HepG2 (cell line): Measurements from ENCODE around the gene MRPL58. TPM values are rescaled to one million over a fixed set of nuclear protein-coding genes. Genes with fewer than 3 reads are reported as not detected.

Source experiments
- ATF4 ChIP-seq, 2 experiments: fragments of 450-650 bp in 1 of 2; sonication (generic) in 1 of 2; formaldehyde crosslinking; IDR thresholded peaks; 2 replicates each; pipeline versions ENCODE4 v1.5.0 to v1.8.0; 2020 to 2022; ENCODE audit warnings: mild to moderate bottlenecking in 1 of 2, missing genetic modification reagents in 1 of 2
- ATRX ChIP-seq: sonication (generic); formaldehyde crosslinking; IDR thresholded peaks from 2 replicates; pipeline ENCODE4 v1.4.0; 2020; ENCODE audit warnings: missing genetic modification reagents, borderline replicate concordance
- CCDC6 ChIP-seq: sonication (generic); formaldehyde crosslinking; IDR thresholded peaks from 2 replicates; pipeline ENCODE4 v1.8.1; 2022; ENCODE audit warnings: mild to moderate bottlenecking, missing genetic modification reagents, moderate library complexity
- DRAP1 ChIP-seq: IDR thresholded peaks from 2 replicates; pipeline ENCODE4 v1.6.1; 2016; ENCODE audit warnings: missing genetic modification reagents, missing compliant biosample characterization
- FOXA3 ChIP-seq: IDR thresholded peaks from 2 replicates; pipeline ENCODE4 v1.6.1; 2016; ENCODE audit warnings: missing genetic modification reagents, missing compliant biosample characterization
- GATAD1 ChIP-seq: IDR thresholded peaks from 2 replicates; pipeline ENCODE4 v1.6.1; 2016; ENCODE audit warnings: missing genetic modification reagents, missing compliant biosample characterization
- HHEX ChIP-seq: IDR thresholded peaks from 2 replicates; pipeline ENCODE4 v1.6.1; 2016; ENCODE audit warnings: control low read depth
- KDM6A ChIP-seq: IDR thresholded peaks from 2 replicates; pipeline ENCODE4 v1.6.1; 2016; ENCODE audit warnings: low read depth
- MLLT10 ChIP-seq: sonication (generic); formaldehyde crosslinking; IDR thresholded peaks from 2 replicates; pipeline ENCODE4 v1.4.0; 2020; ENCODE audit warnings: missing genetic modification reagents
- NFE2L2 ChIP-seq: fragments of 150-350 bp; IDR thresholded peaks from 2 replicates; pipeline ENCODE4 v1.6.1; 2014; ENCODE audit warnings: low read length
- NFYB ChIP-seq: sonication (generic); formaldehyde crosslinking; IDR thresholded peaks from 2 replicates; pipeline ENCODE4 v1.4.0; 2020; ENCODE audit warnings: missing genetic modification reagents
- PTBP1 ChIP-seq: fragments of 200-400 bp; formaldehyde crosslinking; IDR thresholded peaks from 2 replicates; pipeline ENCODE4 v1.6.1; 2018; ENCODE audit warnings: low read length, low read depth; ENCODE audit not compliant: poor library complexity, severe bottlenecking
- RARA ChIP-seq: IDR thresholded peaks from 2 replicates; pipeline ENCODE4 v1.6.1; 2016; ENCODE audit warnings: missing genetic modification reagents, missing compliant biosample characterization
- RBFOX2 ChIP-seq: fragments of 200-400 bp; formaldehyde crosslinking; IDR thresholded peaks from 2 replicates; pipeline ENCODE4 v1.6.1; 2017; ENCODE audit warnings: low read depth, mild to moderate bottlenecking, low read length
- SAP130 ChIP-seq: IDR thresholded peaks from 2 replicates; pipeline ENCODE4 v1.6.1; 2016; ENCODE audit warnings: low read depth
- SMAD9 ChIP-seq: sonication (generic); formaldehyde crosslinking; IDR thresholded peaks from 2 replicates; pipeline ENCODE4 v1.5.1; 2020; ENCODE audit warnings: mild to moderate bottlenecking, missing genetic modification reagents
- SNRNP70 ChIP-seq: fragments of 200-400 bp; formaldehyde crosslinking; IDR thresholded peaks from 2 replicates; pipeline ENCODE4 v1.6.1; 2017; ENCODE audit warnings: mild to moderate bottlenecking, low read depth, low read length, moderate library complexity
- SOX6 ChIP-seq, 2 experiments: fragments of 450-650 bp in 1 of 2; sonication (generic) in 1 of 2; formaldehyde crosslinking in 1 of 2; IDR thresholded peaks; 2 replicates each; pipeline versions ENCODE4 v1.4.0 to v1.6.1; 2017 to 2020; ENCODE audit warnings: antibody characterized with exemption in 1 of 2, mild to moderate bottlenecking in 1 of 2, missing genetic modification reagents in 1 of 2
- TBX2 ChIP-seq: sonication (generic); formaldehyde crosslinking; IDR thresholded peaks from 2 replicates; pipeline ENCODE4 v1.5.0; 2020; ENCODE audit warnings: missing genetic modification reagents, mild to moderate bottlenecking, borderline replicate concordance
- ZBTB20 ChIP-seq: sonication (generic); formaldehyde crosslinking; IDR thresholded peaks from 2 replicates; pipeline ENCODE4 v1.8.1; 2023; ENCODE audit warnings: missing genetic modification reagents, low read depth, mild to moderate bottlenecking, borderline replicate concordance
- ZBTB39 ChIP-seq: sonication (generic); formaldehyde crosslinking; IDR thresholded peaks from 2 replicates; pipeline ENCODE4 v1.5.0; 2020; ENCODE audit warnings: missing genetic modification reagents
- ZNF160 ChIP-seq: sonication (generic); formaldehyde crosslinking; IDR thresholded peaks from 2 replicates; pipeline ENCODE4 v1.8.0; 2022; ENCODE audit warnings: mild to moderate bottlenecking, inconsistent platforms, missing genetic modification reagents
- ZNF17 ChIP-seq: sonication (generic); formaldehyde crosslinking; IDR thresholded peaks from 2 replicates; pipeline ENCODE4 v1.5.0; 2020; ENCODE audit warnings: mild to moderate bottlenecking, missing genetic modification reagents
- ZNF292 ChIP-seq: sonication (generic); formaldehyde crosslinking; IDR thresholded peaks from 2 replicates; pipeline ENCODE4 v1.8.1; 2022; ENCODE audit warnings: mild to moderate bottlenecking, low read depth, missing genetic modification reagents, borderline replicate concordance
- ZNF3 ChIP-seq: IDR thresholded peaks from 2 replicates; pipeline ENCODE4 v1.7.0; 2017; ENCODE audit warnings: inconsistent platforms
- ZNF674 ChIP-seq: sonication (generic); formaldehyde crosslinking; IDR thresholded peaks from 2 replicates; pipeline ENCODE4 v1.5.0; 2020; ENCODE audit warnings: low read depth, mild to moderate bottlenecking, missing genetic modification reagents
- ZNF746 ChIP-seq: sonication (generic); formaldehyde crosslinking; IDR thresholded peaks from 2 replicates; pipeline ENCODE4 v1.8.0; 2022; ENCODE audit warnings: mild to moderate bottlenecking, missing genetic modification reagents
- ZNF782 ChIP-seq: sonication (generic); formaldehyde crosslinking; IDR thresholded peaks from 2 replicates; pipeline ENCODE4 v1.4.0; 2020; ENCODE audit warnings: missing genetic modification reagents, mild to moderate bottlenecking, borderline replicate concordance
- polyA plus RNA-seq, 8 experiments: library from polyadenylated mRNA; depleted of rRNA in 3 of 8; stranded (reverse) in 7 of 8; unstranded in 1 of 8; fragments of >200 nt; fragmentation: Illumina TruSeq in 4 of 8; extraction: Trizol in 4 of 8; gene quantifications; 2 replicates each; pipeline versions ENCODE4 v1.2.1 to v1.2.3, GENCODE V29; 2011 to 2016; ENCODE audit warnings: low read depth in 4 of 8, missing spikeins in 1 of 8, mixed read lengths in 1 of 8; ENCODE audit not compliant: insufficient read depth in 1 of 8
- total RNA-seq, 5 experiments: library from RNA; depleted of rRNA; stranded (reverse); fragments of >200 nt; fragmentation: Illumina TruSeq; extraction: Trizol; gene quantifications; 2 replicates each; pipeline ENCODE4 v1.2.3, GENCODE V29; 2016; ENCODE audit warnings: low read depth in 1 of 5

MRPL58 gene
- total and polyA plus RNA-seq, 2 of the 13 experiments (the other 11 are each of a cell fraction or from before 2014, with no cell fraction given), result 44.9 to 68.9 TPM

- TF ChIP-seq TBX2 (CRISPR knock-in tag), result peak; percentile 82; the same call in 1 of the 2 replicates
- peak; percentile 68 for TF ChIP-seq ZBTB20 (CRISPR knock-in tag)
- TF ChIP-seq NFYB, result peak; percentile 97
- peak; percentile 95 for TF ChIP-seq RBFOX2
- TF ChIP-seq RARA, result peak; percentile 39
- no peak for TF ChIP-seq SMAD9 (CRISPR knock-in tag)
- peak; percentile 88; the same call in 1 of the 2 replicates for TF ChIP-seq ZNF674 (CRISPR knock-in tag)
- TF ChIP-seq HHEX (CRISPR knock-in tag), result no peak
- no peak for TF ChIP-seq MLLT10 (CRISPR knock-in tag)
- peak; percentile 95 for TF ChIP-seq ZNF3 (CRISPR knock-in tag)
- peak; percentile 92 for TF ChIP-seq CCDC6 (CRISPR knock-in tag)
- peak; percentile 92 for TF ChIP-seq GATAD1 (CRISPR knock-in tag)
- TF ChIP-seq ZNF160 (CRISPR knock-in tag), result no peak; the same call in none of the 2 replicates
- TF ChIP-seq ZNF746, result no peak
- no peak for TF ChIP-seq KDM6A (CRISPR knock-in tag)
- no peak for TF ChIP-seq SNRNP70
- no peak for TF ChIP-seq SOX6 (IDR thresholded peaks at IDR 0.05)
- peak; percentile 67 for TF ChIP-seq SOX6 (CRISPR knock-in tag; IDR thresholded peaks at IDR 0.05)
- TF ChIP-seq NFE2L2, result no peak
- no peak for TF ChIP-seq ZNF292
- TF ChIP-seq ZNF782, result peak; percentile 86; the same call in 1 of the 2 replicates
- peak; percentile 95 for TF ChIP-seq SAP130 (CRISPR knock-in tag)
- TF ChIP-seq PTBP1, result peak; percentile 95
- peak; percentile 94; the same call in 1 of the 2 replicates for TF ChIP-seq ZBTB39 (CRISPR knock-in tag)
- no peak for TF ChIP-seq ZNF17 (CRISPR knock-in tag)
- peak; percentile 90 for TF ChIP-seq DRAP1 (CRISPR knock-in tag)
- TF ChIP-seq ATF4 (CRISPR knock-in tag; IDR thresholded peaks at IDR 0.05), result 0 out of 4 replicates have a peak, but pooled peaks of 1 of the 2 experiments have one; percentile 33
- peak; percentile 33; the same call in 1 of the 2 replicates for TF ChIP-seq FOXA3
- 0 out of 2 replicates have a peak, but pooled peaks have one; percentile 57 for TF ChIP-seq ATRX (CRISPR knock-in tag)
Observed at GRCh38 chr17:75046407-75047289, 34.2 kb downstream of the MRPL58 start, which contains the start of the genes ATP5PD and KCTD2 (continued).
